Lower leg skin (tissue), 3 donors: ENCODE data around the gene LAIR2.

Experiments used
- POLR2A ChIP-seq, 2 donors: fragments of 450-650 bp; IDR thresholded peaks; one replicate each; pipeline ENCODE4 v1.6.1; 2016 to 2017; ENCODE audit warnings: antibody characterized with exemption in 2 of 2, mild to moderate bottlenecking in 1 of 2, moderate library complexity in 1 of 2
- TF ChIP-seq, protein P1 (sequence below), 3 donors: fragments of 450-650 bp; IDR thresholded peaks; one replicate each; pipeline ENCODE4 v1.5.1; 2016; ENCODE audit warnings: antibody characterized with exemption in 3 of 3, mild to moderate bottlenecking in 3 of 3, moderate library complexity in 2 of 3

DNA sequence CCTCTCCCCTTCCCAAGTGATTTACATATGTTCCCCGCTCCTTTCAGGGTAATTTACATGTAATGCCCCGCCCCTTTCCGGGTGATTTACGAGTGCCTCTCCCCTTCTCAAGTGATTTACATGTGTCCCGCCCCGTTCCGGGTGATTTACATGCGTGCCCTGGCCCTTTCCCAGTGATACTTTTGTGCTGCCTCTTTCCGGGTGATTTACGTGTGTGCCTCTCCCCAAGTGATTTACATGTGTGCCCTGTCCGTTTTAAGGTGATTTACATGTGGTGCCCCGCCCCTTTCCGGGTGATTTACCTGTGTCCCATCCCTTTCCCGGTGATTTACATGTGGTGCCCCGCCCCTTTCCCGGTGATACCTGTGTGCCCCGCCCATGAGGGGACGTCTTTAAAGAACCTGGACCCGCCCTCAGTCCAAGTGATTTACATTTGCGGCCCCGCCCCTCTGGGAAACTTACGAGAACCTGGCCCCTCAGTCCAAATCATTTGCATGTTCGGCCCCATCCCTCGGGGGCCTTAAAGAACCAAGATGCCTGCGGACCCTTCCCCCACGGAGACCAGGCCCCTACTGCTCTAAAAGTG is 38.5 kb upstream of the LAIR2 start:
- TF ChIP-seq, protein P1, sequence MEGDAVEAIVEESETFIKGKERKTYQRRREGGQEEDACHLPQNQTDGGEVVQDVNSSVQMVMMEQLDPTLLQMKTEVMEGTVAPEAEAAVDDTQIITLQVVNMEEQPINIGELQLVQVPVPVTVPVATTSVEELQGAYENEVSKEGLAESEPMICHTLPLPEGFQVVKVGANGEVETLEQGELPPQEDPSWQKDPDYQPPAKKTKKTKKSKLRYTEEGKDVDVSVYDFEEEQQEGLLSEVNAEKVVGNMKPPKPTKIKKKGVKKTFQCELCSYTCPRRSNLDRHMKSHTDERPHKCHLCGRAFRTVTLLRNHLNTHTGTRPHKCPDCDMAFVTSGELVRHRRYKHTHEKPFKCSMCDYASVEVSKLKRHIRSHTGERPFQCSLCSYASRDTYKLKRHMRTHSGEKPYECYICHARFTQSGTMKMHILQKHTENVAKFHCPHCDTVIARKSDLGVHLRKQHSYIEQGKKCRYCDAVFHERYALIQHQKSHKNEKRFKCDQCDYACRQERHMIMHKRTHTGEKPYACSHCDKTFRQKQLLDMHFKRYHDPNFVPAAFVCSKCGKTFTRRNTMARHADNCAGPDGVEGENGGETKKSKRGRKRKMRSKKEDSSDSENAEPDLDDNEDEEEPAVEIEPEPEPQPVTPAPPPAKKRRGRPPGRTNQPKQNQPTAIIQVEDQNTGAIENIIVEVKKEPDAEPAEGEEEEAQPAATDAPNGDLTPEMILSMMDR (IDR thresholded peaks at IDR 0.05) = no peak
- no peak for TF ChIP-seq POLR2A (IDR thresholded peaks at IDR 0.05)
